H9 (cell line): Measurements from ENCODE around the gene TMEM151A. TPM values are rescaled to one million over a fixed set of nuclear protein-coding genes. Genes with fewer than 3 reads are reported as not detected.

Experiments
- DNase-seq: peaks from one replicate; pipeline ENCODE4 v3.0.0-alpha.2; 2017
- H2AFZ ChIP-seq: one replicate; pipeline ENCODE4 v1.6.1; 2013; ENCODE audit warnings: mild to moderate bottlenecking, low read length, control low read depth, moderate library complexity
- H2AK5ac ChIP-seq: 2 replicates; pipeline ENCODE4 v1.6.1; 2013; ENCODE audit warnings: low read length, control low read depth, mixed read lengths; ENCODE audit not compliant: insufficient read length
- H2BK120ac ChIP-seq: one replicate; pipeline ENCODE4 v1.6.1; 2013; ENCODE audit warnings: low read depth, mild to moderate bottlenecking, low read length, control low read depth, inconsistent platforms; ENCODE audit not compliant: poor library complexity, severe bottlenecking
- H2BK12ac ChIP-seq: 2 replicates; pipeline ENCODE4 v1.6.1; 2013; ENCODE audit warnings: low read length, control low read depth, mixed read lengths, low read depth; ENCODE audit not compliant: insufficient read length
- H2BK15ac ChIP-seq: 2 replicates; pipeline ENCODE4 v1.6.1; 2013; ENCODE audit warnings: low read depth, low read length, control low read depth
- H2BK20ac ChIP-seq: one replicate; pipeline ENCODE4 v1.6.1; 2013; ENCODE audit warnings: low read depth, mild to moderate bottlenecking, low read length, control low read depth, inconsistent platforms; ENCODE audit not compliant: poor library complexity, severe bottlenecking
- H2BK5ac ChIP-seq: 2 replicates; pipeline ENCODE4 v1.6.1; 2013; ENCODE audit warnings: low read length, control low read depth, mixed read lengths; ENCODE audit not compliant: insufficient read length
- H3K14ac ChIP-seq: 2 replicates; pipeline ENCODE4 v1.6.1; 2013; ENCODE audit warnings: low read length, control low read depth; ENCODE audit not compliant: insufficient read depth
- H3K18ac ChIP-seq: 2 replicates; pipeline ENCODE4 v1.6.1; 2013; ENCODE audit warnings: low read depth, mild to moderate bottlenecking, mixed read lengths, low read length, control low read depth; ENCODE audit not compliant: insufficient read length
- H3K23ac ChIP-seq: 2 replicates; pipeline ENCODE4 v1.6.1; 2013; ENCODE audit warnings: low read length, control low read depth, mixed read lengths, low read depth; ENCODE audit not compliant: insufficient read length
- H3K23me2 ChIP-seq: 2 replicates; pipeline ENCODE4 v1.6.1; 2013; ENCODE audit warnings: low read depth, mild to moderate bottlenecking, mixed read lengths, low read length, control low read depth; ENCODE audit not compliant: insufficient read length, poor library complexity, severe bottlenecking
- H3K27ac ChIP-seq: 2 replicates; pipeline ENCODE4 v1.5.1; 2013; ENCODE audit warnings: low read length, control low read depth, mixed read lengths, low read depth; ENCODE audit not compliant: insufficient read length
- H3K27me3 ChIP-seq: 2 replicates; pipeline ENCODE4 v1.6.1; 2013; ENCODE audit warnings: low read length, control low read depth, inconsistent platforms; ENCODE audit not compliant: insufficient read depth
- H3K4ac ChIP-seq: 2 replicates; pipeline ENCODE4 v1.6.1; 2013; ENCODE audit warnings: low read depth, mild to moderate bottlenecking, control low read depth, inconsistent platforms, low read length, moderate library complexity
- H3K4me1 ChIP-seq: 2 replicates; pipeline ENCODE4 v1.6.1; 2013; ENCODE audit warnings: low read length, control low read depth, inconsistent platforms; ENCODE audit not compliant: insufficient read depth
- H3K4me2 ChIP-seq: 2 replicates; pipeline ENCODE4 v1.6.1; 2013; ENCODE audit warnings: low read length, control low read depth, mixed read lengths; ENCODE audit not compliant: insufficient read length, insufficient read depth
- H3K56ac ChIP-seq: 2 replicates; pipeline ENCODE4 v1.6.1; 2013; ENCODE audit warnings: low read depth, mild to moderate bottlenecking, mixed read lengths, low read length, control low read depth; ENCODE audit not compliant: insufficient read length
- H3K79me1 ChIP-seq: 2 replicates; pipeline ENCODE4 v1.6.1; 2013; ENCODE audit warnings: low read depth, mild to moderate bottlenecking, moderate library complexity, low read length, control low read depth, inconsistent platforms; ENCODE audit not compliant: insufficient read depth, poor library complexity, severe bottlenecking
- H3K79me2 ChIP-seq: 2 replicates; pipeline ENCODE4 v1.6.1; 2013; ENCODE audit warnings: low read length, control low read depth, inconsistent platforms; ENCODE audit not compliant: insufficient read depth
- H3K9ac ChIP-seq: 2 replicates; pipeline ENCODE4 v1.6.1; 2013; ENCODE audit warnings: low read length, control low read depth, mixed read lengths; ENCODE audit not compliant: insufficient read length; ENCODE audit errors: extremely low read depth
- H3K9me3 ChIP-seq: one replicate; pipeline ENCODE4 v1.6.1; 2013; ENCODE audit warnings: low read depth, low read length, inconsistent platforms; ENCODE audit not compliant: control insufficient read depth
- H3T11ph ChIP-seq: one replicate; pipeline ENCODE4 v1.6.1; 2013; ENCODE audit warnings: mild to moderate bottlenecking, low read length, control low read depth, inconsistent platforms
- H4K20me1 ChIP-seq: one replicate; pipeline ENCODE4 v1.6.1; 2013; ENCODE audit not compliant: control insufficient read depth, insufficient read length, insufficient read depth
- H4K5ac ChIP-seq: 2 replicates; pipeline ENCODE4 v1.6.1; 2013; ENCODE audit warnings: low read depth, mild to moderate bottlenecking, mixed read lengths, low read length, control low read depth; ENCODE audit not compliant: insufficient read length
- H4K8ac ChIP-seq: replicated peaks from 2 replicates; pipeline ENCODE4 v1.6.1; 2013; ENCODE audit warnings: low read length, control low read depth, mixed read lengths, low read depth; ENCODE audit not compliant: insufficient read length
- H4K91ac ChIP-seq: 2 replicates; pipeline ENCODE4 v1.6.1; 2013; ENCODE audit warnings: low read depth, mild to moderate bottlenecking, moderate library complexity, mixed read lengths, low read length, control low read depth; ENCODE audit not compliant: insufficient read length
- H3K27ac Mint-ChIP-seq, 3 experiments: 2 replicates in 2 of 3; 3 replicates in 1 of 3; pipeline ENCODE4 v1.8.0; 2020 to 2021; ENCODE audit warnings: mixed read lengths in 3 of 3, mild to moderate bottlenecking in 1 of 3, moderate library complexity in 1 of 3
- H3K27me3 Mint-ChIP-seq: 2 replicates; pipeline ENCODE4 v1.8.0; 2021; ENCODE audit warnings: low read depth, mild to moderate bottlenecking, moderate library complexity, mixed read lengths
- H3K36me3 Mint-ChIP-seq, 3 experiments: 2 replicates in 2 of 3; 3 replicates in 1 of 3; pipeline ENCODE4 v1.8.0; 2020 to 2021; ENCODE audit warnings: low read depth in 3 of 3, mixed read lengths in 3 of 3; ENCODE audit not compliant: insufficient read depth in 1 of 3
- H3K4me1 Mint-ChIP-seq, 2 experiments: 2 replicates each; pipeline ENCODE4 v1.8.0; 2020; ENCODE audit warnings: mixed read lengths in 2 of 2
- H3K4me3 Mint-ChIP-seq, 2 experiments: 2 replicates in 1 of 2; 3 replicates in 1 of 2; pipeline ENCODE4 v1.8.0; 2020 to 2021; ENCODE audit warnings: mild to moderate bottlenecking in 2 of 2, mixed read lengths in 2 of 2, moderate library complexity in 1 of 2
- H3K9me3 Mint-ChIP-seq, 2 experiments: 2 replicates in 1 of 2; 3 replicates in 1 of 2; pipeline ENCODE4 v1.8.0; 2020; ENCODE audit warnings: mild to moderate bottlenecking in 2 of 2, mixed read lengths in 2 of 2, moderate library complexity in 1 of 2
- WGBS: extraction: QIAGEN DNeasy Blood & Tissue Kit; methylation state at CpG from one replicate; pipeline ENCODE4 v1.1.7; 2013; ENCODE audit warnings: missing lambda C conversion rate, low lambda C conversion rate, mixed read lengths; ENCODE audit not compliant: insufficient read length; ENCODE audit errors: extremely low coverage; 5-methylcytosine and 5-hydroxymethylcytosine counted together
- total RNA-seq: library from RNA; stranded (reverse); gene quantifications from 2 replicates; pipeline ENCODE4 v1.2.1, GENCODE V29; 2021
- TF ChIP-seq, protein P1 (sequence below): fragments of 200-600 bp; sonication (generic); conservative IDR thresholded peaks from 3 replicates; pipeline ENCODE4 v1.8.0; 2021; ENCODE audit warnings: antibody characterized with exemption, mild to moderate bottlenecking

Gene TMEM151A
- total RNA-seq, 1 experiment from 2014 or later = 1.2 TPM

DNA sequence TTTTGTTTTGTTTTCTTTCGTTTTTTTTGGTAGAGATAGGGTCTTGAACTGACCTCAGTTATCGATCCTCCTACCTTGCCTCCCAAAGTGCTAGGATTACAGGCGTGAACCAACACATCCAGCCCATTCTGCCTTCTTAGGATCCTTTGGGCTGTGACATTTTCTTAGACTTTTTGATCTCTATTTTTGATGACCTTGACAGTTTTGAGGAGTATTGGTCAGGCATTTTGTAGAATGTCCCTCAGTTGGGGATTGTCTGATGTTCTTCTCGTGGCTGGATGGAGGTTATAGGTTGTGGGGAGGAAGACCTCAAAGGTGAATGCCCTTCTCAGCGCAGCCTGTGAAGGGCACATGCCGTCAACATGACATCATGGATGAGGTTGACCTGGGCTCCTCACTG is 42.8 kb upstream of the TMEM151A start:
- no peak overlapping the region for H3K27ac Mint-ChIP-seq
- H3K4me3 Mint-ChIP-seq = no peak overlapping the region
- no peaks in the 10 kb centered on the region for H3K79me2 ChIP-seq
- H3K4ac ChIP-seq = no peak overlapping the region
- no peak overlapping the region for H2BK15ac ChIP-seq
- H3K36me3 Mint-ChIP-seq = no peaks in the 10 kb centered on the region
- no peak overlapping the region for H2BK12ac ChIP-seq
- no peak overlapping the region for H3K27ac ChIP-seq
- H3K9me3 Mint-ChIP-seq = no peaks in the 10 kb centered on the region
- H3K4me2 ChIP-seq = no peak overlapping the region
- H3K9me3 ChIP-seq = no peaks in the 10 kb centered on the region
- no peak for DNase-seq
- peaks cover 7% of the 10 kb centered on the region; the same call in 1 of the 2 replicates for H3K27me3 Mint-ChIP-seq
- no peak overlapping the region for H3K14ac ChIP-seq
- H2AK5ac ChIP-seq = no peak overlapping the region
- no peak overlapping the region for H3T11ph ChIP-seq
- no peak overlapping the region for H2BK20ac ChIP-seq
- no peaks in the 10 kb centered on the region for H3K23me2 ChIP-seq
- no peak overlapping the region for H3K18ac ChIP-seq
- no peak overlapping the region for H3K23ac ChIP-seq
- no peak overlapping the region for H3K9ac ChIP-seq
- H4K20me1 ChIP-seq = no peaks in the 10 kb centered on the region
- no CpG with 5 or more reads among the region's 6 CpGs for WGBS
- no peaks in the 10 kb centered on the region for H3K79me1 ChIP-seq
- no peak overlapping the region for H4K8ac ChIP-seq
- H3K56ac ChIP-seq = no peak overlapping the region
- H4K5ac ChIP-seq = no peak overlapping the region
- H4K91ac ChIP-seq = no peak overlapping the region
- H3K4me1 ChIP-seq = no peaks in the 10 kb centered on the region
- H3K4me1 Mint-ChIP-seq = peaks cover 6 to 8% of the 10 kb centered on the region in 2 experiments
- H2BK120ac ChIP-seq = no peak overlapping the region
- no peak overlapping the region for H2BK5ac ChIP-seq
- no peak overlapping the region for H2AFZ ChIP-seq
- TF ChIP-seq, protein P1, sequence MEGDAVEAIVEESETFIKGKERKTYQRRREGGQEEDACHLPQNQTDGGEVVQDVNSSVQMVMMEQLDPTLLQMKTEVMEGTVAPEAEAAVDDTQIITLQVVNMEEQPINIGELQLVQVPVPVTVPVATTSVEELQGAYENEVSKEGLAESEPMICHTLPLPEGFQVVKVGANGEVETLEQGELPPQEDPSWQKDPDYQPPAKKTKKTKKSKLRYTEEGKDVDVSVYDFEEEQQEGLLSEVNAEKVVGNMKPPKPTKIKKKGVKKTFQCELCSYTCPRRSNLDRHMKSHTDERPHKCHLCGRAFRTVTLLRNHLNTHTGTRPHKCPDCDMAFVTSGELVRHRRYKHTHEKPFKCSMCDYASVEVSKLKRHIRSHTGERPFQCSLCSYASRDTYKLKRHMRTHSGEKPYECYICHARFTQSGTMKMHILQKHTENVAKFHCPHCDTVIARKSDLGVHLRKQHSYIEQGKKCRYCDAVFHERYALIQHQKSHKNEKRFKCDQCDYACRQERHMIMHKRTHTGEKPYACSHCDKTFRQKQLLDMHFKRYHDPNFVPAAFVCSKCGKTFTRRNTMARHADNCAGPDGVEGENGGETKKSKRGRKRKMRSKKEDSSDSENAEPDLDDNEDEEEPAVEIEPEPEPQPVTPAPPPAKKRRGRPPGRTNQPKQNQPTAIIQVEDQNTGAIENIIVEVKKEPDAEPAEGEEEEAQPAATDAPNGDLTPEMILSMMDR = no peak
- no peaks in the 10 kb centered on the region for H3K27me3 ChIP-seq
